ENCODE data around the gene RAPGEF2.
"Not testable (repeated sequence)": the region's sequence is repeated elsewhere in the genome, so short reads cannot be mapped to it uniquely, and the experiment has no call there.

The RAPGEF2 gene, protein sequence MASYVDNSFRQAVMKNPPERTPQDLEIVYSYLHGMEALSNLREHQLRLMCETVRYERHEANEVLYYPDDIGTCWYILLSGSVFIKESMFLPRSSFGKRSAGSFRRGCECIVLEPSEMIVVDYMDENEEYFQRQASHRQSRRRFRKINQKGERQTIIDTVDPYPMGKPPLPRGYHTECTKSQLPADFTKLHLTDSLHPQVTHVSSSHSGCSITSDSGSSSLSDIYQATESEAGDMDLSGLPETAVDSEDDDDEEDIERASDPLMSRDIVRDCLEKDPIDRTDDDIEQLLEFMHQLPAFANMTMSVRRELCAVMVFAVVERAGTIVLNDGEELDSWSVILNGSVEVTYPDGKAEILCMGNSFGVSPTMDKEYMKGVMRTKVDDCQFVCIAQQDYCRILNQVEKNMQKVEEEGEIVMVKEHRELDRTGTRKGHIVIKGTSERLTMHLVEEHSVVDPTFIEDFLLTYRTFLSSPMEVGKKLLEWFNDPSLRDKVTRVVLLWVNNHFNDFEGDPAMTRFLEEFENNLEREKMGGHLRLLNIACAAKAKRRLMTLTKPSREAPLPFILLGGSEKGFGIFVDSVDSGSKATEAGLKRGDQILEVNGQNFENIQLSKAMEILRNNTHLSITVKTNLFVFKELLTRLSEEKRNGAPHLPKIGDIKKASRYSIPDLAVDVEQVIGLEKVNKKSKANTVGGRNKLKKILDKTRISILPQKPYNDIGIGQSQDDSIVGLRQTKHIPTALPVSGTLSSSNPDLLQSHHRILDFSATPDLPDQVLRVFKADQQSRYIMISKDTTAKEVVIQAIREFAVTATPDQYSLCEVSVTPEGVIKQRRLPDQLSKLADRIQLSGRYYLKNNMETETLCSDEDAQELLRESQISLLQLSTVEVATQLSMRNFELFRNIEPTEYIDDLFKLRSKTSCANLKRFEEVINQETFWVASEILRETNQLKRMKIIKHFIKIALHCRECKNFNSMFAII (N-terminal part only)

DNA sequence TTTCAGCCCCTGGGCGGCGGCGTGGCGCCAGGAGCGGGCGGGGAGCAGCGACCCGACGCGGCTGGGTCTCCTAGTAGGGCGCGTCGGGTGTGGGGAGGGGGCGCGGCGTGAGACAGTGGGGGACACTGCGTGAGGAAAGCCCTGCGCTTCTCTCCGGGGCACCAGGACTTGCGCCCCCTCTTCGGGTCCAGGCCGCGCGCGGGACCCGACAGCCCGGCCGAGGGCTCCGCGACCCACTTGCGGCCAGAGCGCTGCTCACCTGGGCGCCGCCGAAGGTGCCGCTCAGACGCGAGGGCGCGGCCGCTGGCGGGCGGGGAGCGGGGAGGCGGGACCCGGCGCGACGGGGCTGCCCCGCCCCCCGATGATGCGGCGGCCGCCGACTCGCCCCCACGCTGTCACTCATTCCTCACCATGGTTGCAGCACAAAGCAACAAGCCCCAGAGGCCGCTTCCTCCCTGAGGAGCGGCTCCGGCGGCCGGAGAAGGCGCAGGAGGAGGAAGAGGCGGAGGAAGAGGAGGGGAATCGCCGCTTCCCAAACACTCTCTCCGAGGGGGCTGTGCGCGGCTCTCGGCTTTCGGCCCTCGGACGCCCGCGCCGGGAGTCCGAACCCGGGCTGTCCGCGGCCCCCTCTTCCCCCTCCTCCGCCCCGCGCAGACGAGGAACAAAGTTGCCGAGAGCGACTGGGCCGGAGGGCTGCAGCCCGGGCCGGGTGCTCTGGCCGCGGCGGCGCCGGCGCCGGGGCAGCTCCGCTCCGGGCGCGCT, at the start of gene RAPGEF2:
RAPGEF2 (plus strand) TSS at position 458 of the 762 bp plus-strand sequence. CDS start 1,084 bp downstream, outside the sequence.
- TF ChIP-seq, protein P1, sequence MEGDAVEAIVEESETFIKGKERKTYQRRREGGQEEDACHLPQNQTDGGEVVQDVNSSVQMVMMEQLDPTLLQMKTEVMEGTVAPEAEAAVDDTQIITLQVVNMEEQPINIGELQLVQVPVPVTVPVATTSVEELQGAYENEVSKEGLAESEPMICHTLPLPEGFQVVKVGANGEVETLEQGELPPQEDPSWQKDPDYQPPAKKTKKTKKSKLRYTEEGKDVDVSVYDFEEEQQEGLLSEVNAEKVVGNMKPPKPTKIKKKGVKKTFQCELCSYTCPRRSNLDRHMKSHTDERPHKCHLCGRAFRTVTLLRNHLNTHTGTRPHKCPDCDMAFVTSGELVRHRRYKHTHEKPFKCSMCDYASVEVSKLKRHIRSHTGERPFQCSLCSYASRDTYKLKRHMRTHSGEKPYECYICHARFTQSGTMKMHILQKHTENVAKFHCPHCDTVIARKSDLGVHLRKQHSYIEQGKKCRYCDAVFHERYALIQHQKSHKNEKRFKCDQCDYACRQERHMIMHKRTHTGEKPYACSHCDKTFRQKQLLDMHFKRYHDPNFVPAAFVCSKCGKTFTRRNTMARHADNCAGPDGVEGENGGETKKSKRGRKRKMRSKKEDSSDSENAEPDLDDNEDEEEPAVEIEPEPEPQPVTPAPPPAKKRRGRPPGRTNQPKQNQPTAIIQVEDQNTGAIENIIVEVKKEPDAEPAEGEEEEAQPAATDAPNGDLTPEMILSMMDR (IDR thresholded peaks at IDR 0.05; ENCODE audit: low read depth, low read length), result no peak
- peak; percentile 93 to 96 for DNase-seq (ENCODE audit: low read depth in 2 of 2)
- H3K4me3 ChIP-seq (replicated peaks in 1 of 2; ENCODE audit: low read depth in 2 of 2, low read length in 2 of 2), result peak within 1 kb of the TSS; percentile 80 to 91

DNA sequence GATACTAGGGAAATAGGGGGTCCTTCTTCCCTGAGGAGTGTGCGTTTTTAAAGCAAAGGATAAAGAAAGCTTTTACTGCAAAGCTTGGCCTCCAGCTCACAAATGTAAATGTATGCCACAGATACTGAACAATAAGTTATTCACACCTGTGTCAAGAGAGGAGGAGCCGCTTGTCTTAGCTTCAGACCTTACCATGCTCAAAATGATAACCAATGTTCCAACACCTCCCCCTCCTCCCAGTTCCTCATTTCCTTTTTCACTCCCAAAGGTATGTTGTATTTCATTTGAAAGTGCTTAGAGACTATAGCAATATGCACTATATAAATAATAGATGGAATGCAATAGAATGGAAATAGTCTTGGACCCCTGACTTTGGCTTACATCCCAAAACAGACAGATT, 47.0 kb upstream of the RAPGEF2 start:
- TF ChIP-seq, protein P1 (IDR thresholded peaks at IDR 0.05; ENCODE audit: low read depth, low read length), result no peak
- H3K4me3 ChIP-seq (replicated peaks in 1 of 2; ENCODE audit: low read depth in 2 of 2, low read length in 2 of 2), result no peak overlapping the region
- DNase-seq (ENCODE audit: low read depth in 2 of 2), result no peak

DNA sequence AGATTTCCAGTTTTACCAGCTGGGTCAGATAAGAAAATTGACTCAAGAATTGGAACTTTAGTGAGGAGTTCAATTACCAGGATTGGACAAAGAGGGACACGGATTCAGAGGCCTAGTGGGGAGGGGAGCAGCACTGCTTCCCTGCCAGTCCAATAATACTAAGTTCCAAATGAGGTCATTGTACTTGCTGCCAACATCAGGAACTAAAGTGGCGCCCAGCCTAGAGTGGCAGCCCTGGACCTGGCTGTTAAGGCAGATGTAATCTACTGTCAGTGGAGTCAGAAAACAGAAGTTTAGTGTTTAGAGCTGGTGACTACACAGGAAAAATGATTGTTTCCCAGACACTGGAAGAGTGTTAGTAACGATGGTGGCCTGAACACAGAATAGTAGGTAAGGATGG, 42.7 kb upstream of the RAPGEF2 start:
- TF ChIP-seq, protein P1 (IDR thresholded peaks at IDR 0.05; ENCODE audit: low read depth, low read length), result no peak
- DNase-seq (ENCODE audit: low read depth in 2 of 2), result no peak
- H3K4me3 ChIP-seq (replicated peaks in 1 of 2; ENCODE audit: low read depth in 2 of 2, low read length in 2 of 2), result no peak overlapping the region

DNA sequence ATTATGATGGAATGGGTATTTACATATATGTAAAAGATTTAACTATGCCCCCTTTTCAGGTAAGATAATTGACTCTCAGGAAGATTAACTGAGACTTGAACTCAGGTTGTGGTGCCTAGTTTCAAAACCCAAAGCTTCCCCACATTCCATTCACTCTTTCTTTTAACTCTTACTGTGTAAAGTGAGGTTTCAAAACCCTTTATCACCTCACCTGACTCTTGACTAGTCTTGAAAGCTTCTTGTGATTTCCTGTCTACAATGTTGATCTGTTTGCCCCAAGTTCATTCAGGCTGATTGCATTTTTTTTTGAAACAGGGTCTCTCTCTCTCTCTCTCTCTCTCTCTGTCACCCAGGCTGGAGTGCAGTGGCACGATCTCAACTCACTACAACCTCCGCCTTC, 40.5 kb upstream of the RAPGEF2 start:
- TF ChIP-seq, protein P1 (IDR thresholded peaks at IDR 0.05; ENCODE audit: low read depth, low read length), result no peak
- DNase-seq (ENCODE audit: low read depth in 2 of 2), result no peak
- no peak overlapping the region for H3K4me3 ChIP-seq (replicated peaks in 1 of 2; ENCODE audit: low read depth in 2 of 2, low read length in 2 of 2)

DNA sequence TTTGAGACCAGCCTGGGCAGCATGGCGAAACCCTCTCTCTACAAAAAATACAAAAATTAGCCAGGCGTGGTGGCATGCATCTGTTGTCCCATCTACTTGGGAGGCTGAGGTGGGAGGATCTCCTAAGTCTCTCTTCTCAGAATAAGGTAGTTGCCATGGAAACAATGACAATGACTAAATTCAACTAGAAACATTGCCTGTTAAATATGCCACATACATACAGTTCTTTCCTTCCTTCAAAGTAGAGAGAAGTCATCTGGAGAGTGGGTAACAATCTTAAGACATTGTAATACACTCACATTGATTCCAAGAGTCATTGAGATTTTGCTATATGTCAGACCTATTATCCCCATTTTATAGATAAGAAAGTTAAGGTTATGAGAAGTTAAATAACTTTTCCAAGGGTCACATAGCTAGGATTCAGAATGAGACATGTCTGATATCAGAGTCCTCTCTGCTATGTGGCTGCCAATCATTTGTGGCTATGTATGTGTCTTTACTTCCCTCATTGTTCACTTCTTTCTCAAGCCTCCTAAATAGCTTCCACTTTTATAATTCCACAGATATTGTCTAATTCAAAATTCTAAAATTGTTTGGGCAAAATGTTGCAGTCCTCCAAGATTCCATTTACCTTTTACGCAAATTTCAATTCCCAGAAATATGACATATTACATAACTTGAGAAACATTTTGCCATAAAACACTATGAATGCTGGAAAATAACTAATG, 37.2 kb upstream of the RAPGEF2 start:
- TF ChIP-seq, protein P1 (IDR thresholded peaks at IDR 0.05; ENCODE audit: low read depth, low read length), result no peak
- no peak for DNase-seq (ENCODE audit: low read depth in 2 of 2)
- H3K4me3 ChIP-seq (replicated peaks in 1 of 2; ENCODE audit: low read depth in 2 of 2, low read length in 2 of 2), result no peak overlapping the region

DNA sequence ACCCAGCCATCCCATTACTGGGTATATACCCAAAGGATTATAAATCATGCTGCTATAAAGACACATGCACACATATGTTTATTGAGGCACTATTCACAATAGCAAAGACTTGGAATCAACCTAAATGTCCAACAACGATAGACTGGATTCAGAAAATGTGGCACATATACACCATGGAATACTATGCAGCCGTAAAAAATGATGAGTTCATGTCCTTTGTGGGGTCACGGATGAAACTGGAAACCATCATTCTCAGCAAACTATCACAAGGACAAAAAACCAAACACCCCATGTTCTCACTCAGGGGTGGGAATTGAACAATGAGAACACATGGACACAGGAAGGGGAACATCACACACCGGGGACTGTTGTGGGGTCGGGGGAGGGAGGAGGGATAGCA, 34.7 kb upstream of the RAPGEF2 start:
- not testable (repeated sequence) for H3K4me3 ChIP-seq (replicated peaks in 1 of 2; ENCODE audit: low read depth in 2 of 2, low read length in 2 of 2); DNase-seq (ENCODE audit: low read depth in 2 of 2)
